Effector CD8-positive, alpha-beta T cell (primary cell): ENCODE measurements around the gene AMBRA1.
"Not testable (repeated sequence)": the region's sequence is repeated elsewhere in the genome, so short reads cannot be mapped to it uniquely, and the experiment has no call there.

ENCODE experiments used
- DNase-seq: peaks from one replicate; lab custom pipeline; 2025; lab: John Stamatoyannopoulos, UW

AMBRA1 gene

GRCh38 chr11:46616551-46617133 is 22.8 kb upstream of the AMBRA1 start:
- no peak for DNase-seq

- DNase-seq, result no peak
These were observed 21.9 kb upstream of the AMBRA1 start for GRCh38 chr11:46615756-46616155.

- no peak for DNase-seq
These were observed 18.5 kb upstream of the AMBRA1 start for GRCh38 chr11:46612326-46612725.

GRCh38 chr11:46611526-46612304 is 17.9 kb upstream of the AMBRA1 start:
- DNase-seq, result no peak

- DNase-seq, result no peak
These were observed 15.6 kb upstream of the AMBRA1 start for GRCh38 chr11:46609386-46609785.

GRCh38 chr11:46607516-46607915 is 13.7 kb upstream of the AMBRA1 start:
- DNase-seq, result no peak

- DNase-seq, result no peak
These were observed 11.0 kb upstream of the AMBRA1 start for GRCh38 chr11:46604796-46605195.

GRCh38 chr11:46603704-46604308 is 10.0 kb upstream of the AMBRA1 start:
- no peak for DNase-seq

- no peak for DNase-seq
These were observed 7.3 kb upstream of the AMBRA1 start for GRCh38 chr11:46601129-46601528.

- no peak for DNase-seq
These were observed 6.6 kb upstream of the AMBRA1 start for GRCh38 chr11:46600194-46600960.

- no peak for DNase-seq
These were observed 5.7 kb upstream of the AMBRA1 start for GRCh38 chr11:46599340-46600193.

GRCh38 chr11:46597609-46598219 is 3.9 kb upstream of the AMBRA1 start:
- no peak for DNase-seq

GRCh38 chr11:46597155-46597554 is 3.3 kb upstream of the AMBRA1 start:
- DNase-seq, result no peak

GRCh38 chr11:46594785-46595184 is 962 bp upstream of the AMBRA1 start:
- DNase-seq, result no peak

- DNase-seq, result no peak
These were observed 514 bp upstream of the AMBRA1 start for GRCh38 chr11:46594374-46594700.

- no peak for DNase-seq
These were observed 2.9 kb downstream of the AMBRA1 start for GRCh38 chr11:46590740-46591605.

- DNase-seq, result no peak
These were observed 4.9 kb downstream of the AMBRA1 start for GRCh38 chr11:46588915-46589314.

- DNase-seq, result no peak
These were observed 5.7 kb downstream of the AMBRA1 start for GRCh38 chr11:46588131-46588530.

GRCh38 chr11:46583513-46583912 is 10.3 kb downstream of the AMBRA1 start:
- DNase-seq, result not testable (repeated sequence)

GRCh38 chr11:46582588-46582987 is 11.2 kb downstream of the AMBRA1 start:
- no peak for DNase-seq
